Smooth muscle cell (in vitro differentiated cells): ENCODE measurements around the gene GDAP2. TPM values are rescaled to one million over a fixed set of nuclear protein-coding genes. Genes with fewer than 3 reads are reported as not detected.

ENCODE experiments used
- DNase-seq: peaks from one replicate; lab custom pipeline; 2025; ENCODE audit not compliant: unreplicated experiment; lab: John Stamatoyannopoulos, UW
- H2AFZ ChIP-seq: fragments of 200-600 bp; sonication (generic); 2 replicates; pipeline ENCODE4 v1.6.0; 2016; ENCODE audit warnings: antibody characterized with exemption, low read depth, mild to moderate bottlenecking
- H3F3A ChIP-seq: fragments of 200-600 bp; sonication (generic); 2 replicates; pipeline ENCODE4 v1.6.0; 2017; ENCODE audit warnings: antibody characterized with exemption, low read depth
- H3K27ac ChIP-seq: fragments of 200-600 bp; sonication (generic); 2 replicates; pipeline ENCODE4 v1.5.1; 2016; ENCODE audit warnings: low read depth, mild to moderate bottlenecking
- H3K27me3 ChIP-seq: fragments of 200-600 bp; sonication (generic); 2 replicates; pipeline ENCODE4 v1.6.1; 2016; ENCODE audit warnings: low read depth, mild to moderate bottlenecking
- H3K36me3 ChIP-seq: fragments of 200-600 bp; sonication (generic); 2 replicates; pipeline ENCODE4 v1.5.1; 2016; ENCODE audit warnings: low read depth
- H3K4me1 ChIP-seq: fragments of 200-600 bp; sonication (generic); 2 replicates; pipeline ENCODE4 v1.5.1; 2016; ENCODE audit warnings: low read depth
- H3K4me2 ChIP-seq: fragments of 200-600 bp; sonication (generic); 2 replicates; pipeline ENCODE4 v1.6.0; 2016; ENCODE audit warnings: mild to moderate bottlenecking
- H3K4me3 ChIP-seq: fragments of 200-600 bp; sonication (generic); 2 replicates; pipeline ENCODE4 v1.5.1; 2016; ENCODE audit warnings: mild to moderate bottlenecking
- H3K79me2 ChIP-seq: fragments of 200-600 bp; sonication (generic); 2 replicates; pipeline ENCODE4 v1.6.0; 2016; ENCODE audit warnings: low read depth, mild to moderate bottlenecking
- H3K9ac ChIP-seq: fragments of 200-600 bp; sonication (generic); 2 replicates; pipeline ENCODE4 v1.6.0; 2016; ENCODE audit warnings: low read depth
- H3K9me3 ChIP-seq: fragments of 200-600 bp; sonication (generic); replicated peaks from 2 replicates; pipeline ENCODE4 v1.5.1; 2016; ENCODE audit warnings: low read depth
- H4K20me1 ChIP-seq: fragments of 200-600 bp; sonication (generic); 2 replicates; pipeline ENCODE4 v1.6.0; 2016; ENCODE audit warnings: low read depth
- WGBS: methylation state at CpG from one replicate; pipeline ENCODE4 v1.1.7; 2016; ENCODE audit warnings: low lambda C conversion rate; 5-methylcytosine and 5-hydroxymethylcytosine counted together
- polyA plus RNA-seq: library from polyadenylated mRNA; unstranded; fragments of >200 nt; fragmentation: Nextera tagmentation; extraction: Ambion mirVana; gene quantifications from 2 replicates; pipeline ENCODE4 v1.2.1, GENCODE V29; 2016
- total RNA-seq: library from RNA; depleted of rRNA; stranded (reverse); fragments of >200 nt; gene quantifications from 2 replicates; pipeline ENCODE4 v1.2.3, GENCODE V29; 2014
- TF ChIP-seq, protein P1 (sequence below): fragments of 200-600 bp; sonication (generic); IDR thresholded peaks from 2 replicates; pipeline ENCODE4 v1.5.1; 2017; ENCODE audit warnings: borderline replicate concordance, mild to moderate bottlenecking, antibody characterized with exemption; ENCODE audit not compliant: insufficient read depth, poor library complexity, severe bottlenecking

The GDAP2 gene
- total and polyA plus RNA-seq, 2 experiments from 2014 or later = 10.5 to 30.1 TPM

DNA sequence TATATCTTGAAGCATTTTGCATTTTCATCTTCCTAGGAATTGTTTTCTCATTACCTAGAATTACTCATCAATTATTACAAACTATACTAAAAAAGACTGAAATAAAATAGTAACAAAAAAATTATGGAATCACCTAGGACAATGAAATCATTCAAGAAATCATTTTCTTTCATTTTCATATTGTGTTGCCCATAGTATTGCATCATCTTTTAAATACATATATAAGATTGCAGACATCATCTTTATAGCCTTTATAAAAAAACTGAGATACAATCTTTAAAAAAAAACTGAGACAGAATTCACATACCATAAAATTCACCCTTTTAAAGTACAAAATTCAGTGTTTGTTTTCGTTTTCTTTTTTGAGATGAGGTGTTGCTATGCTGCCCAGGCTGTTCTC lies 29.6 kb downstream of the GDAP2 start:
- Histone ChIP-seq H3F3A (peaks cover 5% of the 10 kb centered on the region), H3K79me2 (no peaks in the 10 kb centered on the region), H4K20me1 (no peaks in the 10 kb centered on the region), H3K9ac (no peak overlapping the region), H3K4me3 (no peak overlapping the region), H3K4me1 (no peaks in the 10 kb centered on the region), H2AFZ (no peak overlapping the region), H3K4me2 (no peak overlapping the region), H3K27ac (no peak overlapping the region), H3K36me3 (peaks cover 36% of the 10 kb centered on the region), H3K27me3 (no peaks in the 10 kb centered on the region), H3K9me3 (no peaks in the 10 kb centered on the region)
- TF ChIP-seq, protein P1, sequence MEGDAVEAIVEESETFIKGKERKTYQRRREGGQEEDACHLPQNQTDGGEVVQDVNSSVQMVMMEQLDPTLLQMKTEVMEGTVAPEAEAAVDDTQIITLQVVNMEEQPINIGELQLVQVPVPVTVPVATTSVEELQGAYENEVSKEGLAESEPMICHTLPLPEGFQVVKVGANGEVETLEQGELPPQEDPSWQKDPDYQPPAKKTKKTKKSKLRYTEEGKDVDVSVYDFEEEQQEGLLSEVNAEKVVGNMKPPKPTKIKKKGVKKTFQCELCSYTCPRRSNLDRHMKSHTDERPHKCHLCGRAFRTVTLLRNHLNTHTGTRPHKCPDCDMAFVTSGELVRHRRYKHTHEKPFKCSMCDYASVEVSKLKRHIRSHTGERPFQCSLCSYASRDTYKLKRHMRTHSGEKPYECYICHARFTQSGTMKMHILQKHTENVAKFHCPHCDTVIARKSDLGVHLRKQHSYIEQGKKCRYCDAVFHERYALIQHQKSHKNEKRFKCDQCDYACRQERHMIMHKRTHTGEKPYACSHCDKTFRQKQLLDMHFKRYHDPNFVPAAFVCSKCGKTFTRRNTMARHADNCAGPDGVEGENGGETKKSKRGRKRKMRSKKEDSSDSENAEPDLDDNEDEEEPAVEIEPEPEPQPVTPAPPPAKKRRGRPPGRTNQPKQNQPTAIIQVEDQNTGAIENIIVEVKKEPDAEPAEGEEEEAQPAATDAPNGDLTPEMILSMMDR = no peak
- DNase-seq = no peak
- 95% methylated on average over 1 of the region's 1 CpG for WGBS

- no peaks in the 10 kb centered on the region for H3K9me3 ChIP-seq
- peaks cover 23% of the 10 kb centered on the region for H3K36me3 ChIP-seq
- TF ChIP-seq, protein P1 = no peak
- no peak overlapping the region for H3K27ac ChIP-seq
- WGBS = 88% methylated on average over 4 of the region's 4 CpGs
- no peak overlapping the region for H2AFZ ChIP-seq
- H3K27me3 ChIP-seq = no peaks in the 10 kb centered on the region
- H3K79me2 ChIP-seq = no peaks in the 10 kb centered on the region
- no peak for DNase-seq
- H3K4me2 ChIP-seq = no peak overlapping the region
- no peaks in the 10 kb centered on the region for H4K20me1 ChIP-seq
- no peak overlapping the region for H3K4me3 ChIP-seq
- H3K4me1 ChIP-seq = no peaks in the 10 kb centered on the region
- no peak overlapping the region for H3K9ac ChIP-seq
- peaks cover 5% of the 10 kb centered on the region for H3F3A ChIP-seq
Measured at GRCh38 chr1:117897551-117897950, 31.9 kb downstream of the GDAP2 start.

DNA sequence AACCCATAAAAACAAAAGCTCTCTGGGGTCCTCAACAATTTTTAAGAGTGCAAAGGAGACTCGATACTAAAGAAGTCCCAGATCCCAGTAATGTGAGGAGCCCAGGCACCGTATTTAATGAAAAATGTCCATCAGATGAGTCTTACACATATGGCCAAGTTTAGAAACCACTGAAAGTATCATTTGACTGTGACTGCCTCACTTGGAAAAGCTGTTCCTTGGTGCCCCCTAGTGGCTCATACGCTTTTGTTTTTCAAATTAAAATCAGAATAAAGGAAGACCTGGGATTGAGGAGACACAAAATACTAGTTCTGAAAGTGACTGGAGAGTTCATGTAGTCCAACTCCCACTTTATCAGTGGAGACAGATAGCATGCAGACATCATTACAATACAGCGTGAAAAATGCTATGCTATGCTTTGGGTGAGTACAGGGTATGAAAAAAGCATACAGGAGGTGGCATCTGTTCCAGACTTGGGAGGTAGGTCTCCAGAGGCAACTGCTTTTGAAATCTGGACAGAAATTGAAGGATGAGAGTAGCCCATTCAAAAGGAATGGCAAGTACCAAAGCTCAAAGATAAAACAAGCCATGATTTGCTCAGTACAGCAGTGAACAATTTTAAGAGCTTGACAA lies 33.8 kb downstream of the GDAP2 start:
- H3K4me2 ChIP-seq = no peak overlapping the region
- no peak overlapping the region for H2AFZ ChIP-seq
- no peaks in the 10 kb centered on the region for H4K20me1 ChIP-seq
- H3K79me2 ChIP-seq = no peaks in the 10 kb centered on the region
- H3K4me3 ChIP-seq = no peak overlapping the region
- H3K36me3 ChIP-seq = peaks cover 20% of the 10 kb centered on the region
- no peak overlapping the region for H3K27ac ChIP-seq
- no peak for DNase-seq
- 19% methylated on average over 4 of the region's 4 CpGs for WGBS
- H3K9me3 ChIP-seq = no peaks in the 10 kb centered on the region
- TF ChIP-seq, protein P1 = peak; percentile 82
- H3K9ac ChIP-seq = no peak overlapping the region
- no peaks in the 10 kb centered on the region for H3K4me1 ChIP-seq
- H3F3A ChIP-seq = peaks cover 5% of the 10 kb centered on the region
- H3K27me3 ChIP-seq = no peaks in the 10 kb centered on the region

DNA sequence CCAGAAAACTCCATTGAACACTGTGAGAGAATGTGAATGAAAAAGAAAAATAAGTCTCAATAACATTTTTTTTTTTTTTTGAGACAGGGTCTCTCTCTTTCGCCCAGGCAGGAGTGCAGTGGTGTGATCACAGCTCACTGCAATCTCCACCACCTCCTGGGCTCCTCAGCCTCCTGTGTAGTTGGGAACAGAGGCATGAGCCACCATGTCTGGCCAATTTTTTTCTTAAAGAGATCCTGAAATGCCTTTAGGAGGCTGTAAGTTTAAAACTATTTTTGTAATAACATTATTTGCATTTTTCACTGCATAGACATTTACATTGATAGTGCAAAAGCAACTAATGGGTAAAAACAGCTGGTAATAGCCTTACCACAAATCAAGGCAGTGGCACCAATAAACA lies 35.3 kb downstream of the GDAP2 start:
- Histone ChIP-seq H3K4me1 (no peaks in the 10 kb centered on the region), H3K27me3 (no peaks in the 10 kb centered on the region), H3K27ac (no peak overlapping the region), H3K9ac (no peak overlapping the region), H3K36me3 (peaks cover 18% of the 10 kb centered on the region), H3K9me3 (no peaks in the 10 kb centered on the region), H3K79me2 (no peaks in the 10 kb centered on the region), H4K20me1 (no peaks in the 10 kb centered on the region), H3K4me3 (no peak overlapping the region), H2AFZ (no peak overlapping the region), H3K4me2 (no peak overlapping the region), H3F3A (peaks cover 5% of the 10 kb centered on the region)
- TF ChIP-seq, protein P1 = no peak
- DNase-seq = no peak
- 100% methylated on average over 1 of the region's 1 CpG for WGBS
